GM12865 (cell line): ENCODE data around the gene ACSL1.

Source experiments
- DNase-seq: peaks from one replicate; pipeline ENCODE4 v3.0.0; 2010; ENCODE audit warnings: low read depth
- H3K4me3 ChIP-seq: 2 replicates; pipeline ENCODE4 v1.5.1; 2011; ENCODE audit warnings: mild to moderate bottlenecking, low read depth, low read length, control low read depth
- CTCF ChIP-seq: IDR thresholded peaks from 2 replicates; pipeline ENCODE4 v1.5.1; 2011; ENCODE audit warnings: low read length, control low read depth, low read depth, inconsistent platforms; ENCODE audit not compliant: insufficient read depth; ENCODE audit errors: missing control alignments

The ACSL1 gene

GRCh38 chr4:184765473-184766340 lies 60.1 kb downstream of the ACSL1 start:
- no peak for TF ChIP-seq CTCF
- DNase-seq = no peak
- no peak overlapping the region for H3K4me3 ChIP-seq

GRCh38 chr4:184764601-184765000 lies 61.2 kb downstream of the ACSL1 start:
- DNase-seq = no peak
- H3K4me3 ChIP-seq = no peak overlapping the region
- TF ChIP-seq CTCF = no peak

GRCh38 chr4:184763150-184763780 lies 62.5 kb downstream of the ACSL1 start:
- no peak for TF ChIP-seq CTCF
- DNase-seq = no peak
- no peak overlapping the region for H3K4me3 ChIP-seq

- peak; percentile 67 for DNase-seq
- H3K4me3 ChIP-seq = no peak overlapping the region
- TF ChIP-seq CTCF = no peak
These were observed 63.7 kb downstream of the ACSL1 start for GRCh38 chr4:184762100-184762499.

- no peak for DNase-seq
- no peak for TF ChIP-seq CTCF
- no peak overlapping the region for H3K4me3 ChIP-seq
These were observed 65.1 kb downstream of the ACSL1 start for GRCh38 chr4:184760681-184761080.

GRCh38 chr4:184757810-184758209 lies 68.0 kb downstream of the ACSL1 start:
- no peak for DNase-seq
- H3K4me3 ChIP-seq = no peak overlapping the region
- TF ChIP-seq CTCF = no peak
